Endodermal cell (in vitro differentiated cells): ENCODE data around the gene CDC42BPG. TPM values are rescaled to one million over a fixed set of nuclear protein-coding genes. Genes with fewer than 3 reads are reported as not detected.
A peak's percentile ranks its signal among the peaks of the same experiment; 100 is the strongest.
"Not testable (repeated sequence)": the region's sequence is repeated elsewhere in the genome, so short reads cannot be mapped to it uniquely, and the experiment has no call there.

Experiments
- DNase-seq: peaks from one replicate; pipeline ENCODE4 v3.0.0-alpha.2; 2017
- H3K27ac ChIP-seq: 2 replicates; pipeline ENCODE4 v1.5.1; 2013; ENCODE audit warnings: mild to moderate bottlenecking, low read depth, low read length, moderate library complexity
- H3K27me3 ChIP-seq: 2 replicates; pipeline ENCODE4 v1.6.1; 2013; ENCODE audit warnings: mild to moderate bottlenecking, low read length, moderate library complexity; ENCODE audit not compliant: insufficient read depth, control insufficient read depth, poor library complexity, severe bottlenecking
- H3K36me3 ChIP-seq: 2 replicates; pipeline ENCODE4 v1.7.0; 2013; ENCODE audit warnings: mild to moderate bottlenecking, low read length, moderate library complexity; ENCODE audit not compliant: control insufficient read depth, insufficient read depth
- H3K4me1 ChIP-seq: one replicate; pipeline ENCODE4 v1.7.0; 2013; ENCODE audit warnings: low read length; ENCODE audit not compliant: control insufficient read depth, insufficient read depth
- H3K4me3 ChIP-seq: 2 replicates; pipeline ENCODE4 v1.5.1; 2013; ENCODE audit warnings: mild to moderate bottlenecking, low read length, moderate library complexity
- H3K9ac ChIP-seq: 2 replicates; pipeline ENCODE4 v1.6.1; 2013; ENCODE audit warnings: mild to moderate bottlenecking, low read length, moderate library complexity; ENCODE audit not compliant: poor library complexity, severe bottlenecking; ENCODE audit errors: extremely low read depth
- H3K9me3 ChIP-seq: 2 replicates; pipeline ENCODE4 v1.6.1; 2013; ENCODE audit warnings: mild to moderate bottlenecking, low read length, moderate library complexity; ENCODE audit not compliant: control insufficient read depth
- H3K27ac Mint-ChIP-seq: 2 replicates; pipeline ENCODE4 v1.8.0; 2020; ENCODE audit warnings: mixed read lengths
- H3K27me3 Mint-ChIP-seq: 2 replicates; pipeline ENCODE4 v1.8.0; 2021; ENCODE audit warnings: mild to moderate bottlenecking, mixed read lengths; ENCODE audit not compliant: insufficient read depth
- H3K36me3 Mint-ChIP-seq: 2 replicates; pipeline ENCODE4 v1.8.0; 2020; ENCODE audit warnings: low read depth, mixed read lengths
- H3K4me1 Mint-ChIP-seq: 2 replicates; pipeline ENCODE4 v1.8.0; 2020; ENCODE audit warnings: mixed read lengths
- H3K4me3 Mint-ChIP-seq: 2 replicates; pipeline ENCODE4 v1.8.0; 2020; ENCODE audit warnings: mild to moderate bottlenecking, moderate library complexity, mixed read lengths
- H3K9me3 Mint-ChIP-seq: 2 replicates; pipeline ENCODE4 v1.8.0; 2020; ENCODE audit warnings: mild to moderate bottlenecking, mixed read lengths
- WGBS, 2 experiments: methylation state at CpG; one replicate each; pipeline versions ENCODE4 v1.1.5 to v1.1.7; 2013; ENCODE audit warnings: missing lambda C conversion rate in 2 of 2, mixed read lengths in 1 of 2; ENCODE audit not compliant: insufficient coverage in 1 of 2, insufficient read length in 1 of 2; 5-methylcytosine and 5-hydroxymethylcytosine counted together
- total RNA-seq, 2 donors: library from RNA; stranded (reverse); fragmentation: NEBNext Ultra II Directional in 1 of 2; extraction: Animal tissue kit (Norgen Biotek cat#: 25700) in 1 of 2; gene quantifications; 2 replicates in 1 of 2; 3 replicates in 1 of 2; pipeline ENCODE4 v1.2.1, GENCODE V29; 2021
- TF ChIP-seq, protein P1 (sequence below): fragments of 200-600 bp; sonication (generic); conservative IDR thresholded peaks from 2 replicates; pipeline ENCODE4 v1.5.0; 2021; ENCODE audit warnings: antibody characterized with exemption, mild to moderate bottlenecking

The CDC42BPG gene
- total RNA-seq, 2 donors from 2014 or later: 11.1 to 12.6 TPM

DNA sequence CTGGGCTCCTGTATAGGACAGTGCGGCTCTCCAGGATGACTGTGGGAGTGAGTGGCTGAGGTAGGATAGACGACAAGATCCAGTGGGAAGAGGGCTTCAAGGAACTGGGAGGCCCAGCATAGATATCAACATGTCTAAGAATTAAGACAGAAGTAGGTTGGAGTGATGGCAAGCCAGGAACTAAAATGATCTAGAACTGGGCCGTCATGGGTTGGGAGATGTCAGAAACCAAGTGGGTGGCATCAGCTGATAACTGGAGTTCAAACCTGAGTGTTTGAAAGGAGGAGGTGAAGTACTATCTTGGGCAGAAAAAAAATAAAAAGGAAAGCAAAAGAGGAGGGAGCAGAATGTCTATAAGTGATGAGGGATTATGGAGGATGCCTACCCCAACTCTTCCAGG is 27.0 kb downstream of the CDC42BPG start:
- Histone ChIP-seq H3K36me3 (no peaks in the 10 kb centered on the region), H3K27ac (no peak overlapping the region), H3K9me3 (no peaks in the 10 kb centered on the region), H3K9ac (no peak overlapping the region), H3K27me3 (no peaks in the 10 kb centered on the region), H3K4me3 (no peak overlapping the region), H3K4me1 (no peaks in the 10 kb centered on the region)
- TF ChIP-seq, protein P1, sequence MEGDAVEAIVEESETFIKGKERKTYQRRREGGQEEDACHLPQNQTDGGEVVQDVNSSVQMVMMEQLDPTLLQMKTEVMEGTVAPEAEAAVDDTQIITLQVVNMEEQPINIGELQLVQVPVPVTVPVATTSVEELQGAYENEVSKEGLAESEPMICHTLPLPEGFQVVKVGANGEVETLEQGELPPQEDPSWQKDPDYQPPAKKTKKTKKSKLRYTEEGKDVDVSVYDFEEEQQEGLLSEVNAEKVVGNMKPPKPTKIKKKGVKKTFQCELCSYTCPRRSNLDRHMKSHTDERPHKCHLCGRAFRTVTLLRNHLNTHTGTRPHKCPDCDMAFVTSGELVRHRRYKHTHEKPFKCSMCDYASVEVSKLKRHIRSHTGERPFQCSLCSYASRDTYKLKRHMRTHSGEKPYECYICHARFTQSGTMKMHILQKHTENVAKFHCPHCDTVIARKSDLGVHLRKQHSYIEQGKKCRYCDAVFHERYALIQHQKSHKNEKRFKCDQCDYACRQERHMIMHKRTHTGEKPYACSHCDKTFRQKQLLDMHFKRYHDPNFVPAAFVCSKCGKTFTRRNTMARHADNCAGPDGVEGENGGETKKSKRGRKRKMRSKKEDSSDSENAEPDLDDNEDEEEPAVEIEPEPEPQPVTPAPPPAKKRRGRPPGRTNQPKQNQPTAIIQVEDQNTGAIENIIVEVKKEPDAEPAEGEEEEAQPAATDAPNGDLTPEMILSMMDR: no peak
- H3K27me3 Mint-ChIP-seq: no peaks in the 10 kb centered on the region
- no peak overlapping the region for H3K27ac Mint-ChIP-seq
- H3K9me3 Mint-ChIP-seq: no peaks in the 10 kb centered on the region
- peaks cover 2% of the 10 kb centered on the region for H3K4me1 Mint-ChIP-seq
- no peaks in the 10 kb centered on the region for H3K36me3 Mint-ChIP-seq
- H3K4me3 Mint-ChIP-seq: no peak overlapping the region
- no peak for DNase-seq
- 87 to 88% methylated on average over 3 of the region's 3 CpGs for WGBS, 2 experiments

GRCh38 chr11:64815433-64815832 is 29.0 kb downstream of the CDC42BPG start:
- not testable (repeated sequence) for H3K27me3 ChIP-seq, H3K4me1 ChIP-seq, H3K36me3 ChIP-seq, H3K4me1 Mint-ChIP-seq, H3K36me3 Mint-ChIP-seq, H3K27me3 Mint-ChIP-seq, H3K4me3 ChIP-seq, H3K9ac ChIP-seq, H3K27ac ChIP-seq, H3K9me3 Mint-ChIP-seq, H3K9me3 ChIP-seq, DNase-seq, H3K4me3 Mint-ChIP-seq
- WGBS, 2 experiments: 91 to 92% methylated on average over 5 of the region's 5 CpGs
- peak overlapping the region; percentile 2 for H3K27ac Mint-ChIP-seq

DNA sequence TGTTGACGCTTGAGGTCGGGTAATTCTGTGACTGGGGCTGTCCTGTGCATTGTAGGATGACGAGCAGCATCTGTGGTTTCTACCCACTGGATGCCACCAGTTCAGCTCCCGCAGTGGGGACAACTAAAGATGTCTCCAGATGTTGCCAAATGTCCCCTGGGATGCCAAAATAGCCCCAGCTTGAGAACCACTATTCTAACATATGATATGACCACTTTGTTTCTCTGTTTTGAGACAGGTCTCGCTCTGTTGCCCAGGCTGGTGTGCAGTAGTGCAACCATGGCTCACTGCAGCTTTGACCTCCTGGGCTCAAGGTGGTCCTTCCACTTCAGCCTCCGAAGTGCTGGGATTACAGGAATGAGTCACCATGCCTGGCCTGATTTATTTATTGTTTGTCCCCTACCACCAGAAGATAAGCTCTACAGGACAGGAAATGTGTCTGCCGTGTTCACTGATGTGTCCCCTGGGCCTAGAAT is 29.7 kb downstream of the CDC42BPG start:
- Mint-ChIP-seq H3K4me1 (peaks cover 2% of the 10 kb centered on the region), H3K27ac (peak overlapping the region; percentile 39)
- no peak for DNase-seq

More for the DNA sequence above, 29.7 kb downstream of the CDC42BPG start:
- Histone ChIP-seq H3K27me3 (no peaks in the 10 kb centered on the region), H3K4me1 (no peaks in the 10 kb centered on the region), H3K9ac (no peak overlapping the region), H3K27ac (no peak overlapping the region), H3K36me3 (no peaks in the 10 kb centered on the region), H3K9me3 (no peaks in the 10 kb centered on the region), H3K4me3 (no peak overlapping the region)
- H3K36me3 Mint-ChIP-seq: no peaks in the 10 kb centered on the region
- no peaks in the 10 kb centered on the region for H3K27me3 Mint-ChIP-seq
- H3K9me3 Mint-ChIP-seq: no peaks in the 10 kb centered on the region
- 89 to 94% methylated on average over 6 to 7 of the region's 7 CpGs for WGBS, 2 experiments
- TF ChIP-seq, protein P1: no peak
- no peak overlapping the region for H3K4me3 Mint-ChIP-seq
